GM19193 (cell line): Measurements from ENCODE around the gene IGF1.

Experiments
- POLR2A ChIP-seq: IDR thresholded peaks from 4 replicates; pipeline ENCODE4 v1.6.1; 2011; ENCODE audit not compliant: insufficient read depth, insufficient read length; ENCODE audit errors: extremely low read depth

IGF1 gene

GRCh38 chr12:102454808-102455760 lies 25.3 kb downstream of the IGF1 start:
- no peak for TF ChIP-seq POLR2A

- TF ChIP-seq POLR2A = no peak
Measured at GRCh38 chr12:102454330-102454729, 26.0 kb downstream of the IGF1 start.

DNA sequence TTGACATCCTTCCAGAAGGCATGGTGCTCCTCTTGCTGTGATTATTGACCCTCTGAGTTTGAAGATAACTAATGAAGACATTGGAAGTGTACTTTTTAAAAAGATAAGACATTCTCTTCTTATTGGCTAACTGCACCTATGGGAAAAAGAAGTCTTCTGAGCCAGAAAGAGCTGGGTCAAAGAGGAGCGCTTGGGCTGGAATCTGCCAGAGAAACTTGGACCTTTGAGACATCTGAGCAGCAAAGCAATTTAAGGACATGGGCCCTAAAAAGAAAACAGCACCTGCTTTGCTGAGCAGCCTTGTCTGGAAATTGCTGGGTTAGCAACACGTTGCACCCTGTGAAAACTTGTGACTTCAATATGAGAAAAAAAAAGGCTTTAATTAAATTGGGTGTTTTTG lies 27.8 kb downstream of the IGF1 start:
- no peak for TF ChIP-seq POLR2A

DNA sequence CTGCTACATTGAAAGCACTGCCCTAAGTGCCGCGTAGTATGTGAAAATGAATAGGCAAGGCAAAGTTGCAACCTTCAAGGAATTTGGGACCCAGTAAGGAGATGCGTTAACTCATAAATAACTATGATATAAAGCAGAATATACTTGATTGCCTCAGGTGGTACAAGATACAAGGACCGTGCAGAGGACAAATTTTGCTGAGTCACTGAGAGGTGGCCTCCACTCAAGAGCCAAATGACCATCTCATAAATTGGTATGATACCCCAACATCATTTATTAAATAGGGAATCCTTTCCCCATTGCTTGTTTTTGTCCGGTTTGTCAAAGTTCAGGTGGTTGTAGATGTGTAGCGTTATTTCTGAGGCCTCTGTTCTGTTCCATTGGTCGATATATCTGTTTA lies 35.7 kb downstream of the IGF1 start:
- TF ChIP-seq POLR2A = no peak

- TF ChIP-seq POLR2A = no peak
Measured at GRCh38 chr12:102444093-102444492, 36.3 kb downstream of the IGF1 start.

DNA sequence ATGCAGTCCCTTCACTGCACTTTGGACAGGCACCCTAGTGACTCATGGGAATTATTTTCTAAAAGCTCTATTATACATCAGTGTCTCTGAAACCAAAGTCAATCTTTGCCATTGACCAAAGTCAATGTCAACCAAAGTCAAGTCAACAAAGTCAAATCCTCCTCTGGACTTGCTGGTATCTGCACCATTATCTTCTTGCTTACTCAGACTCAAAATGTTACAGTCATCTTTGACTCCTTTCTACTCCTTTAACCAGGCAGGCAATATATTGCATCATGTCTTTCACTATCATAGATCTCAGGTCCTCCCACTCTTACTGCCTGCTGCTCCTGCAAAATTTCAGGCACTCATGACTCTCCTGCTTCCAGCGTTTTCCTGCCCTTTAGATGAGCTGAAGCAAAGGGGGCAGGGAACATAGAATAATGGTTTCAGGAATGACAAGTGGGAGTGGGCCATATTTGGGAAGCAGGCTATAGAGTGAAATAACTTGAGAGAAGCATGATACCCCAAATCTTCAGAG lies 39.2 kb downstream of the IGF1 start:
- no peak for TF ChIP-seq POLR2A

GRCh38 chr12:102439426-102440405 lies 40.6 kb downstream of the IGF1 start:
- no peak for TF ChIP-seq POLR2A

DNA sequence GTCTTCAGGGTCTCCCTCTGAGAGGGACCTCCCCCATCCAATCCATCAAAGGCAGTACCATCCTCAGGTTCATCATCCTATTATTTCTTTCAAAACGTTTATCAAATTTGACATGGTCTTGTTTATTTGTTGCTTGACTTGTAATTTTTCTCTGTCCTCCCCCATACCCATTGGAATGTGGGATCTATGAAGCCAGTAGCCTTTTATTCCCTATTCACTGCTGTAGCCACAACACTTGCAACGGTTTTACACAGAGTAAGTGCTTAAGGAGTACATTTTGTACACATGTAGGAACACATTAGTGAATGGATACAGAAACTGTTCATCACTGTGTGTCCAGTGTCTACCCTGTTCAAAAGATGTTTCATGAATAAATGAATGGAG lies 41.5 kb downstream of the IGF1 start:
- TF ChIP-seq POLR2A = no peak

GRCh38 chr12:102438047-102438826 lies 42.1 kb downstream of the IGF1 start:
- TF ChIP-seq POLR2A = no peak

DNA sequence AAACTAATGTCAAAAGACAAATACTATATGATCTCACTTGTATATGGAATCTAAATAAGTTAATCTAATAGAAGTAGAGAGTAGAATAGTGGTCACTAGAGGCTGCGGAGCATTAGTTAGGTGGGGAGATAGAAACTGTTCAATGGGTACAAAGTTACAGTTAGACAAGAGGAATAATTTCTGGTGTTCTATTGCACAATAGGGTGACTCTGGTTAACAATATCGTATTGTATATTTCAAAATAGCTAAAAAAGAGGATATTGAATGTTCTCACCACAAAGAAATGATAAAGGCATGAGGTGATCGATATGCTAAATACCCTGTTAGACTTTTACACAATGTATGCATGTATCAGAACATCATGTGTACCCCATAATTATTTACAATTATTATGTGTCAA lies 42.9 kb downstream of the IGF1 start:
- no peak for TF ChIP-seq POLR2A

DNA sequence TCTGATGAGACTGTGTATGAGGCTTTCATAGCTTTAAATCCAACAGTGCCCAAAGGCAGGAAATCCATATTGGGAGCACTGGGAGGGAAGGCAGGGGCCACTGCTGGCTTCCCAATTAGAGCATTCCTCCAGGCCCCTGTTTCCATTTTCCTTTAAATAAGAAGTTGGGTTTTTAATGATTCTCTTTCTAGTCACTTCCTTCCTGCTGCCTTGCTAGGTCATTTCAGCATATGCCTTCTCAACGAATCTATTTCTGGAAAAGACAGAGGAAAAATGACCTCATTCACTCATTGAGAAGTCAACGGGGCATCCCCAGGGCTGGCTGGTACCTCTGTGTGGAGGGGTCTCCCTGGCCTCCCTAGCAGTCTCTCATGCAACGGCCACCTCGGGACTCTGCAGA lies 43.5 kb downstream of the IGF1 start:
- TF ChIP-seq POLR2A = no peak

- TF ChIP-seq POLR2A = no peak
Measured at GRCh38 chr12:102435827-102436436, 44.4 kb downstream of the IGF1 start.

DNA sequence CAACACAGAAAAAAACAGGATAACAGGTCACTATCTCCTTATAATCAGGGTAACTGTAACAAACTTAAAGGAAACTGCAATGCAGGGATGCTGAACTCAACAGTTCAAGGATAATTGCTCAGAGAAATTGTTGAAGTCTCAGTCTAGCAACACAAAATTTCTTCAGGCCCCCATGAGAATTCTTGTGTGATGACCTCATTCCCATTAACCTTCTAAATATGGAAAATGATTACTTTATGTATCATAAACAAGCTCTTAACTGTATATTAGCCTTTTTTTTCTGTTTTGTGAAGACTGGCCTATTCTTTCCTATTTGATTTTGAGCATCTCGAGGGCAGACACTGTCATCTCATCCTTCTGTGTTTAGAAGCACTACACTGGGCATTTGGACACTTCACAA lies 47.1 kb downstream of the IGF1 start:
- TF ChIP-seq POLR2A = no peak

- no peak for TF ChIP-seq POLR2A
Measured at GRCh38 chr12:102430661-102431060, 49.7 kb downstream of the IGF1 start.
